Epithelial cell of proximal tubule (primary cell): ENCODE data around the gene LEFTY2. TPM values are rescaled to one million over a fixed set of nuclear protein-coding genes. Genes with fewer than 3 reads are reported as not detected.

ENCODE experiments used
- DNase-seq: peaks from one replicate; pipeline ENCODE4 v3.0.0-alpha.2; 2011; ENCODE audit warnings: low read depth
- H3K4me3 ChIP-seq: 2 replicates; pipeline ENCODE4 v1.5.1; 2011; ENCODE audit warnings: low read depth, mild to moderate bottlenecking, low read length
- CTCF ChIP-seq: conservative IDR thresholded peaks from 2 replicates; pipeline ENCODE4 v1.5.1; 2012; ENCODE audit warnings: low read depth, mild to moderate bottlenecking, low read length
- total RNA-seq: library from RNA; depleted of rRNA; stranded (reverse); fragments of >200 nt; gene quantifications from 2 replicates; pipeline ENCODE4 v1.2.3, GENCODE V29; 2015

The LEFTY2 gene
- total RNA-seq, 1 donor from 2014 or later, result not detected

- DNase-seq, result peak; percentile 57
- TF ChIP-seq CTCF, result no peak
- peak within 1 kb of the TSS; percentile 97 for H3K4me3 ChIP-seq
Measured at GRCh38 chr1:225923692-225924555, 17.1 kb downstream of the LEFTY2 start, which contains the start of gene PYCR2. TSS of gene PYCR2 (minus strand) at chr1:225924250. CDS start at chr1:225924110, 140 bp downstream.

- no peak for DNase-seq
- no peak for TF ChIP-seq CTCF
- H3K4me3 ChIP-seq, result peak overlapping the region; percentile 97
Measured at GRCh38 chr1:225923381-225923691, 17.7 kb downstream of the LEFTY2 start.

GRCh38 chr1:225921734-225922709 lies 19.0 kb downstream of the LEFTY2 start:
- H3K4me3 ChIP-seq, result no peak overlapping the region
- no peak for DNase-seq
- TF ChIP-seq CTCF, result no peak

- no peak overlapping the region for H3K4me3 ChIP-seq
- TF ChIP-seq CTCF, result no peak
- peak; percentile 69 for DNase-seq
Measured at GRCh38 chr1:225919906-225920305, 21.1 kb downstream of the LEFTY2 start.

DNA sequence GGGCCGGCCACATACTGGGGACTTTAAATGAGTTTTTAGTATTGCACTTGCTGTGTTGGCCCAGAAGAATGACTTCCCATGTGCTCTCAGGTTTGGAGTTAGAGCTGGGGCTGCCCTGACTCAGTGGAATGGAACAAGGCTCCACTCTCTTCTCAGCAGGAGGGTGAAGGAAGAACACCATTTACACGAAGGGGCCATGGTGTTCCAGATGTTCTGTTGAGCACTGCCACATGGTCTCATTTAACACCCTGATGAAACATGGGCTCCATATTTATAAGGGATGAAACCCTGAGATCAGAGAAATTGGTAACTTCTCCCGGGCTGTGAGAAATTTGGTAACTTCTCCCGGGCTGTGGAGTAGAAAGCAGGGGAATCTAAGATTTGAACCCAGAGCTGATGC lies 22.7 kb downstream of the LEFTY2 start:
- DNase-seq, result no peak
- TF ChIP-seq CTCF, result no peak
- no peak overlapping the region for H3K4me3 ChIP-seq

- TF ChIP-seq CTCF, result no peak
- no peak overlapping the region for H3K4me3 ChIP-seq
- no peak for DNase-seq
Measured at GRCh38 chr1:225917536-225917935, 23.5 kb downstream of the LEFTY2 start.
